SU-DHL-6 (cell line): ENCODE results near the gene COL4A1.

Experiments
- H2AFZ ChIP-seq: fragments of 200-600 bp; sonication (generic); 2 replicates; pipeline ENCODE4 v1.6.1; 2014; ENCODE audit warnings: low read depth, mild to moderate bottlenecking, moderate library complexity, mixed read lengths, antibody characterized with exemption, low read length; ENCODE audit not compliant: severe bottlenecking
- H3F3A ChIP-seq: fragments of 200-600 bp; shearing (Covaris generic); 2 replicates; pipeline ENCODE4 v1.6.0; 2016; ENCODE audit warnings: antibody characterized with exemption, mild to moderate bottlenecking; ENCODE audit not compliant: insufficient read depth
- H3K27ac ChIP-seq: fragments of 200-600 bp; sonication (generic); 2 replicates; pipeline ENCODE4 v1.5.1; 2016; ENCODE audit warnings: low read depth, mild to moderate bottlenecking, low read length, moderate library complexity, mixed read lengths
- H3K27me3 ChIP-seq: fragments of 200-600 bp; sonication (generic), shearing (Covaris generic); 2 replicates; pipeline ENCODE4 v1.6.0; 2014; ENCODE audit warnings: mild to moderate bottlenecking, low read length
- H3K36me3 ChIP-seq: fragments of 200-600 bp; sonication (generic); 2 replicates; pipeline ENCODE4 v1.6.1; 2014; ENCODE audit warnings: mild to moderate bottlenecking, low read length, mixed read lengths
- H3K4me2 ChIP-seq: fragments of 300-600, 200-600 bp; shearing (Covaris generic), sonication (generic); 2 replicates; pipeline ENCODE4 v1.6.0; 2014; ENCODE audit warnings: low read length, low read depth, mild to moderate bottlenecking; ENCODE audit not compliant: poor library complexity, severe bottlenecking
- H3K4me3 ChIP-seq: fragments of 200-600 bp; sonication (generic); 2 replicates; pipeline ENCODE4 v1.5.1; 2014; ENCODE audit warnings: antibody characterized with exemption, low read length, mild to moderate bottlenecking, mixed read lengths; ENCODE audit not compliant: insufficient read depth, poor library complexity, severe bottlenecking
- H3K79me2 ChIP-seq: fragments of 200-600 bp; sonication (generic); 2 replicates; pipeline ENCODE4 v1.6.1; 2014; ENCODE audit warnings: mild to moderate bottlenecking, low read length, moderate library complexity; ENCODE audit not compliant: insufficient read depth
- H3K9ac ChIP-seq: fragments of 200-600 bp; sonication (generic); 2 replicates; pipeline ENCODE4 v1.7.0; 2014; ENCODE audit warnings: mild to moderate bottlenecking, low read length
- H3K9me2 ChIP-seq: fragments of 200-600 bp; sonication (generic); replicated peaks from 2 replicates; pipeline ENCODE4 v1.6.1; 2014; ENCODE audit warnings: low read length; ENCODE audit not compliant: insufficient read depth
- H3K9me3 ChIP-seq: fragments of 200-600 bp; sonication (generic); 2 replicates; pipeline ENCODE4 v1.6.1; 2014; ENCODE audit warnings: low read length, mixed read lengths; ENCODE audit not compliant: insufficient read depth
- H4K20me1 ChIP-seq: fragments of 200-600 bp; sonication (generic); 2 replicates; pipeline ENCODE4 v1.6.1; 2014; ENCODE audit warnings: low read depth, mild to moderate bottlenecking, antibody characterized with exemption, low read length, moderate library complexity, mixed read lengths
- EZH2phosphoT487 ChIP-seq: fragments of 200-600 bp; sonication (generic), shearing (Covaris generic); conservative IDR thresholded peaks from 2 replicates; pipeline ENCODE4 v1.6.1; 2018; ENCODE audit warnings: mild to moderate bottlenecking, antibody characterized with exemption, low read length, moderate library complexity, mixed read lengths
- TF ChIP-seq, protein P1 (sequence below): fragments of 200-600 bp; sonication (generic); IDR thresholded peaks from one replicate; pipeline ENCODE4 v1.5.1; 2017; ENCODE audit warnings: antibody characterized with exemption, mild to moderate bottlenecking, low read length, moderate library complexity; ENCODE audit not compliant: insufficient read depth, poor library complexity, severe bottlenecking

Gene COL4A1

DNA sequence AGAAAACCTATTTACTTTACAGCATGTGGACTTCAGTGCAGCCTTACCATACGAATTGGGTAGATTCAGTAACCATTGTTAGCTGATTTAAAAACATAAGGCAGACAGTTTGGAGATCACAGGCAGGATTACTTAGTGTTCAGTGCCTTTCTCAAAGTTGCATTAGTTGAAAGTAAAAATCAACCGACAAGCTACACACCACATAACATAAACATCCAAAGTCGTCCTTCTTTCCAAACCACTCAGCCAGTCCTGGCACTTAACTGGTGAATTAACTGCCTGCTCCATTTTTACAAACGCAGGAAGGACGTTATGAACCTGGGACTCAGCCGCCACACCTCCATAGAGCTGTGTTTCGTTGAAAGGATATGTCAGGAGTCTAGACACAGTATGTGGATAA is 91.4 kb downstream of the COL4A1 start:
- no peak overlapping the region for H3K9ac ChIP-seq
- no peaks in the 10 kb centered on the region for H3K9me3 ChIP-seq
- H4K20me1 ChIP-seq, result no peaks in the 10 kb centered on the region
- H3K27ac ChIP-seq, result no peak overlapping the region
- H3K4me3 ChIP-seq, result no peak overlapping the region
- H3K79me2 ChIP-seq, result no peaks in the 10 kb centered on the region
- H3K27me3 ChIP-seq, result no peaks in the 10 kb centered on the region
- H2AFZ ChIP-seq, result no peak overlapping the region
- no peak overlapping the region for H3K4me2 ChIP-seq
- no peaks in the 10 kb centered on the region for H3K9me2 ChIP-seq
- H3F3A ChIP-seq, result no peaks in the 10 kb centered on the region
- no peak for TF ChIP-seq EZH2phosphoT487
- TF ChIP-seq, protein P1, sequence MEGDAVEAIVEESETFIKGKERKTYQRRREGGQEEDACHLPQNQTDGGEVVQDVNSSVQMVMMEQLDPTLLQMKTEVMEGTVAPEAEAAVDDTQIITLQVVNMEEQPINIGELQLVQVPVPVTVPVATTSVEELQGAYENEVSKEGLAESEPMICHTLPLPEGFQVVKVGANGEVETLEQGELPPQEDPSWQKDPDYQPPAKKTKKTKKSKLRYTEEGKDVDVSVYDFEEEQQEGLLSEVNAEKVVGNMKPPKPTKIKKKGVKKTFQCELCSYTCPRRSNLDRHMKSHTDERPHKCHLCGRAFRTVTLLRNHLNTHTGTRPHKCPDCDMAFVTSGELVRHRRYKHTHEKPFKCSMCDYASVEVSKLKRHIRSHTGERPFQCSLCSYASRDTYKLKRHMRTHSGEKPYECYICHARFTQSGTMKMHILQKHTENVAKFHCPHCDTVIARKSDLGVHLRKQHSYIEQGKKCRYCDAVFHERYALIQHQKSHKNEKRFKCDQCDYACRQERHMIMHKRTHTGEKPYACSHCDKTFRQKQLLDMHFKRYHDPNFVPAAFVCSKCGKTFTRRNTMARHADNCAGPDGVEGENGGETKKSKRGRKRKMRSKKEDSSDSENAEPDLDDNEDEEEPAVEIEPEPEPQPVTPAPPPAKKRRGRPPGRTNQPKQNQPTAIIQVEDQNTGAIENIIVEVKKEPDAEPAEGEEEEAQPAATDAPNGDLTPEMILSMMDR, result no peak
- H3K36me3 ChIP-seq, result no peaks in the 10 kb centered on the region

DNA sequence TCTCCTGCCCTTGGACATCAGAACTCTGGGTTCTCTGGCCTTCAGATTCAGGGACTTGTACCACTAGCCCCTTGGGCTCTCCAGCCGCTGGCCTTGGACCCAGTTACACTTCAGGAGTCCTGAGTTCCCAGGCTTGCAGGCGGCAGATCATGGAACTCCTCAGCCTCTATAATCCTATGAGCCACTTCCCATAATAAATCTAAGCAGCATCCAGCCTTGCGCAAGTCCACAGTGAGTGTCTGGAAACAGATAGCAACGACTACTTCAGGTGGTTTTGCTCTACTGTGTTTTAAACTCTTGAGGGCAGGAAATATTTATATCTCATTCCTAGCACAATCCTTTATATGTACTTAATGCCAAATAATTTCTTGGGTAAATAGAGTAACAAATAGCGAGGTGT is 92.3 kb downstream of the COL4A1 start:
- TF ChIP-seq, protein P1, result no peak
- TF ChIP-seq EZH2phosphoT487, result no peak
- H3K79me2 ChIP-seq, result no peaks in the 10 kb centered on the region

DNA sequence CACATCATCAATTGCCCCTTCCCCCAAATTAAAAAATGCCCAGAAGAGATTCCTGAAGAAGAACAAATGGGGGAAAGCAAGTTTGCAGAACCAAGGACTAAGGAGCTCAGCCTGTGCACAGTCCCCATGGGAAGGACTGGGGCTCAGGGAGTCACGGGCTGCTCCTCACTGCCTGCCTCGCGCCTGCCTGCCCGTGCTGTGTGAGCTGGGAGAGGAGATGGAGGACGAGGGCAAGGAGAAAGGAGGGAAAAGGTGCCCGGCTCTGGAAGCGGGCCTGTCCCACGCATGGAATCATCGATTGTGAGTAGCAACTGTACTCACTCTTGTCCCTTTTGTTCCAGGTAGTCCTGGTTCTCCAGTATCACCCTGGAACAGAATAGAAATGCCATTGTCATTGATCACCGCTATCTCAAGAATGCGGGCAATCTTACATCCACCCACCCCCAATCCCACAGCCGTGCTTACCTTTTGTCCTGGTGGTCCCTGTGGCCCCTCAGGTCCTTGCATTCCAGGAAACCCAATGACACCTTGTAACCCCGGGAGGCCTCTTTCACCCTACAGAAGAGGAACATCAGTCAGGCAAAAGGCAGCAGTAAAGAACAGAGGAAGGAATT is 93.4 kb downstream of the COL4A1 start:
- no peak for TF ChIP-seq EZH2phosphoT487
- TF ChIP-seq, protein P1, result no peak
- Histone ChIP-seq H3F3A (no peaks in the 10 kb centered on the region), H3K9me2 (no peaks in the 10 kb centered on the region), H3K4me2 (no peak overlapping the region), H3K27me3 (no peaks in the 10 kb centered on the region), H3K9ac (no peak overlapping the region), H4K20me1 (no peaks in the 10 kb centered on the region), H3K4me3 (no peak overlapping the region), H3K27ac (no peak overlapping the region), H3K79me2 (no peaks in the 10 kb centered on the region), H2AFZ (no peak overlapping the region), H3K9me3 (no peaks in the 10 kb centered on the region), H3K36me3 (no peaks in the 10 kb centered on the region)

More for the DNA sequence above, 92.3 kb downstream of the COL4A1 start:
- Histone ChIP-seq H3K27me3 (no peaks in the 10 kb centered on the region), H4K20me1 (no peaks in the 10 kb centered on the region), H3K27ac (no peak overlapping the region), H3K36me3 (no peaks in the 10 kb centered on the region), H3K9me2 (no peaks in the 10 kb centered on the region), H3K9ac (no peak overlapping the region), H3F3A (no peaks in the 10 kb centered on the region), H3K4me2 (no peak overlapping the region), H3K9me3 (no peaks in the 10 kb centered on the region), H3K4me3 (no peak overlapping the region), H2AFZ (no peak overlapping the region)
